ENCODE results near the gene RCOR3.
"Not testable (repeated sequence)": the region's sequence is repeated elsewhere in the genome, so short reads cannot be mapped to it uniquely, and the experiment has no call there.

Gene RCOR3

GRCh38 chr1:211258756-211259637 is at the start of gene RCOR3:
TSS of gene RCOR3 (plus strand) at chr1:211259366. CDS start at chr1:211259561, 195 bp downstream.
- peak; percentile 66 to 91 for DNase-seq

GRCh38 chr1:211210052-211210451 is 49.1 kb upstream of the RCOR3 start:
- DNase-seq: no peak

GRCh38 chr1:211210965-211211364 is 48.2 kb upstream of the RCOR3 start:
- DNase-seq: no peak

DNA sequence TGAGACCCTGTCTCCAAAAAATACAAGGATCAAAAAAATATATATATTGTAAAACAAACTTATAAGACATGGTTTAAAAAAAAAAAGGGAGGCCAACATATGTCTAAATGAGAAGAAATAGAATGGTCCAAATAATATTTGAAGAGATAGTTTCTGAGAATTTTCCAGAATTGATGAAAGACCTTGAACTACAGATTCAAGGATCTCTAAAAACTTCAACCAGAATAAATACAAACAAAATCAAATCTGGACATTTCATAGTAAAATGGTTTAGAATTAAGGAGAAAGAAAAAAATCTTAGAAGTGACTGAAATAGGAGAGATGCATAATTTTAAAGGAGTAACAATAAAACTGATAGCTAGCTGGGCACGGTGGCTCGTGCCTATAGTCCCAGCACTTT is 45.5 kb upstream of the RCOR3 start:
- DNase-seq: no peak

- DNase-seq: no peak
Measured at GRCh38 chr1:211215577-211215976, 43.6 kb upstream of the RCOR3 start.

DNA sequence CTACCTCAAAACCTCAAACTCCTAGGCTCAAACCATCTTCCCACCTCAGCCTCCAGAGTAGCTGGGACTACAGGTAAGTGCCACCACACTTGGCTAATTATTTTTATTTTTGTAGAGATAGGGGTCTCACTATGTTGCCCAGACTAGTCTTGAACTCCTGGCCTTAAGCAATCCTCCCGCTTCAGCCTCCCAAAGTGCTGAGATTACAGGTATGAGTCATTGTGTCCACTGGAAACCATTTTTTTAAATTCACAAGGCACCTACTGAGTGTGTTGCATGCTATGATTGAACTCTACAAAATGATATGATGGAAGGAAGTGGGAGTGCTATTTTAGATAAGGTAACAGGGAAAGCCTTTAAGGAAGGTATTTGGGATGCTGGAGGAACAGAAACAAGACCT is 41.8 kb upstream of the RCOR3 start:
- DNase-seq: no peak

GRCh38 chr1:211222469-211223234 is 36.5 kb upstream of the RCOR3 start:
- DNase-seq: not testable (repeated sequence)

- DNase-seq: not testable (repeated sequence)
Measured at GRCh38 chr1:211228573-211229364, 30.4 kb upstream of the RCOR3 start.

DNA sequence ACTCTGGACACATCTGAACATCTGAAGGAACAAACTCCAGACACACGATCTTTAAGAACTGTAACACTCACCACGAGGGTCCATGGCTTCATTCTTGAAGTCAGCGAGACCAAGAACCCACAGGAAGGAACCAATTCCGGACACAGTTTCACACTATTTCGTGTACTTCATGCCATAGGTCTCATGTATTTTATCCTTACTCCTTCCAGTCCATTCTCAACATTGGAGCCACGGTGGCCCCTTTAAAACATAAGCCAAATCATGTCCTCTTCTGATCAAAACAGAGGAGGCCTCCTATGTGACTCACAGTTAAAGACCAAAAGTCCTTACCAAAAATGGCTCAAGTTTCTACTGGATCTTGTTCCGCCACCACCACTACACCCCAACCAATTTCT is 29.8 kb upstream of the RCOR3 start:
- no peak for DNase-seq

DNA sequence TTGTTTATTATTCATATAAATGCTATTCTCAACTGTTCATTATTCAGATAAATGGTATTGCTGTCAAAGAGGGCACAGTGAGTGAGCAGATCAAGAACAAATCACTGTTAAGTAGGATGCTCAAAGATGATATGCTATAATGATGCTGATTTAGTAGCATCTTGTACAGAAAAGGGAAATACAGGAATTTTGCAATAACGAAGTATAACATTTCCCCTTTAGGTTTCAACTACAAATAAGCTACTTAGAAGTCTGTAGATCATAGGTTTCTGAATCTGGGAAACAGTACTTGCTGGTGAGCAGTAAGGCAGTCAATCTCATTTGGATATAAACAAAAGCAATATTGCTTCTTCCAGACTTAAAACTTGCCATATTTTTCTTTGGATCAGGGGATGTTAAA is 27.3 kb upstream of the RCOR3 start:
- DNase-seq: no peak

DNA sequence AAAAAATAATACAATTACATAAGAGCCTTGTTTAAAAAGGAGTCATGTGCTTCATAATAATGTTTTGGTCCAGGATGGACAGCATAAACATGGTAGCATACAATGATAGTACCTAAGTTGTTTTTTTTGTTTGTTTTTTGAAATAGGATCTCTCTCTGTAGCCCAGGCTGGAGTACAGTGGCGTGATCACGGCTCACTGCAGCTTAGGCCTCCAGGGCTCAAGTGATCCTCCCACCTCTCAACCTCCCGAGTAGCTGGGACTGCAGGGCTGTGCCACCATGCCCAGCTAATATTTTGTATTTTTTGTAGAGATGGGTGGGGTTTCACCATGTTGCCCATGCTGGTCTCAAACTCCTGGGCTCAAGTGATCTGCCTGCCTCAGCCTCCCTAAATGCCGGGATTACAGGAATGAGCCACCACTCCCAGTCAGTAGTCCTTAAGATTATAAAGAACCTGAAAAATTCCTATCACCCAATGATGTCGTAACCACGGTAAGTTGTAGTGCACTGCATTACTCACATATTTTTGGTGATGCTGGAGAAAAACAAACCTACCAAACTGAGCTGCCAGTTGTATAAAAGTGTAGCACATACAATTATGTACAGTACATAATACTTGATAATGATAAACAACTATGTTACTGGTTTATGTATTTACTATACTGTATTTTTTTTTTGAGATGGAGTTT is 22.4 kb upstream of the RCOR3 start:
- no peak for DNase-seq

DNA sequence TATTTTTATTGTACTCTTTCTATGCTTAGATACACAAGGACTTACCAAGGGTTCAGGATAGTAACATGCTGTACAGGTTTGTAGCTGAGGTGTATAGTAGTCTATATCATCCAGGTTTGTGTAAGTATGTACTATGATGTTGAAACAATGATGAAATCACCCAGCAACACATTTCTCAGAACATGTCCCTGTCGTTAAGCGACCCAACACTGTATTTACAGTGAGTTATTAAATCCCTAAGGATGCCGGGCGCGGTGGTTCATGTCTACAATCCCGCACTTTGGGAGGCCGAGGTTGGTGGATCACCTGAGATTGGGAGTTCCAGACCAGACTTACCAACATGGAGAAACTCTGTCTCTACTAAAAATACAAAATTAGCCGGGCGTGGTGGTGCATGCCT is 21.6 kb upstream of the RCOR3 start:
- no peak for DNase-seq

- not testable (repeated sequence) for DNase-seq
Measured at GRCh38 chr1:211240567-211240966, 18.6 kb upstream of the RCOR3 start.

DNA sequence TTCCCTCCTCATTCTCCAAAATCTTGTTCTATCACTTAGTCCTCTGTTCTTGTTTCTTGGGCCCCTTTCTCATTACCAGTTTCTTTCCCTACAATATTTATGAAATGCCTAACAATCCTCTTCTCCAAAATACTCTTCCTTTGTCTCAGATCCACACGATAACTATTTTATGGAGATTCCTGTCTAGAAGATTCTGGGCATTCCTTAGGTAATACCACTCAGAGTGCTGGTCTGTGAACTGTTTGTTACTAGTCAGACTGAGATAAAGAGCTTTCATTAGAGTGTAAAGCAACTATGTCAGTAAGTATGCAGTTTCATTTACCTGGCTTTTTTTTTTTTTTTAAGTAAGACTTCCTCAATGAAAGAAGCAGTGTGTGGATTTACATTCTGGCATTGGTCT is 18.1 kb upstream of the RCOR3 start:
- DNase-seq: no peak

GRCh38 chr1:211243639-211244038 is 15.5 kb upstream of the RCOR3 start:
- DNase-seq: not testable (repeated sequence)

DNA sequence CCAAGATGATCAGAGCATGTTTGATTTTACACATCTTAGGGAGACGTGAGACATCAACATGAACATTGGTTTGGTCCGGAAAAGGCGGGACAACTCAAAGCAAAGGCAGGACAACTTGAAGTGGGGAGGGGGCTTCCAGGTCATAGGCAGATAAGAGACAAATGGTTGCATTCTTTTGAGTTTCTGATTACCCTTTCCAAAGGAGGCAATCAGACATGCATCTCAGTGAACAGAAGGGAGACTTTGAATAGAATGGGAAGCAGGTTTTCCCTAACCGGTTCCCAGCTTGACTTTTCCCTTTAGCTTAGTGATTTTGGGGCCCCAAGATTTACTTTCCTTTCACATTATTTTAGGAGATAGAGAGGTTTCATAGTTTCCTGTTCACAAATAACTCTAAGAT is 12.6 kb upstream of the RCOR3 start:
- DNase-seq: not testable (repeated sequence)

- DNase-seq: no peak
Measured at GRCh38 chr1:211247921-211248320, 11.2 kb upstream of the RCOR3 start.

GRCh38 chr1:211249611-211250010 is 9.6 kb upstream of the RCOR3 start:
- not testable (repeated sequence) for DNase-seq

DNA sequence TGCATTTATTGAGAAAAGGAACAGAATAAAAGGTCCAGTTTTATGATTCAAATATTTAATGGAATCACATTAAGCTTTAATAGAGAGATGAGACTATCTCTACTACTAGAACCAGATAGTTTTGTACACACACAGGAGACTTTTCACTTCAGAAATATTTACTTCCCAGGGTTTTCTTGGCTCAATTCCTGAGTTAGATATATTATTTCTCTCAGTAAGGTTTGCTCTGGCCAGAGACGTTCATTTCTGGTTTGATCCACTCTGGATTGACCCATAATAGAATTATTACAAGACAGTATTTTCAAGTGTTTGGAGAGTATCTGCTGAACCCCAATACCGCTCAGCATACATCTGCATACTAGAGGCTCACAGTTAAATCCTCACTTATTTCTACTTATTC is 1.3 kb upstream of the RCOR3 start:
- no peak for DNase-seq

DNA sequence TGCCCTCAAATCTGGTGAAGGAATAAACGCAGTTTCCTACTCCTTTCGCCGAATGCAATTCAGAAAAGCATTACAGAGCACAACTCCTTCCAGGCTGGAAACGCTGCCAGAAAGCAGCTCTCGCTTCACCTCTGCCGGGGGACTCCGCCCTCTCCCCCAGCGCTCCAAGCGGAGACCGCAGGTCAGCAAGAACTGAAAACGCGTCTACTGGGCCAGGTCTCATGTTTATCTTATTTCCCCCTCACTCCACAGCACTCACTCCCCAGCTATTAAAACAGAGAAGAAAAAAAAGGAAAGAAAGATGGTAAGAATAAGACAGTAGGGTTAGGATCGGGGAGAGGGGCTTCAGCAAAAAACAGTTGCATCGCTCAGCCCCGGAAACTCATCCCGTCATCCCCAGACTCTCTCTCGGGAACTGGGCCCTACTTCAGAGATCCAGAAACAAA is 833 bp upstream of the RCOR3 start:
- DNase-seq: peak; percentile 12 to 70

DNA sequence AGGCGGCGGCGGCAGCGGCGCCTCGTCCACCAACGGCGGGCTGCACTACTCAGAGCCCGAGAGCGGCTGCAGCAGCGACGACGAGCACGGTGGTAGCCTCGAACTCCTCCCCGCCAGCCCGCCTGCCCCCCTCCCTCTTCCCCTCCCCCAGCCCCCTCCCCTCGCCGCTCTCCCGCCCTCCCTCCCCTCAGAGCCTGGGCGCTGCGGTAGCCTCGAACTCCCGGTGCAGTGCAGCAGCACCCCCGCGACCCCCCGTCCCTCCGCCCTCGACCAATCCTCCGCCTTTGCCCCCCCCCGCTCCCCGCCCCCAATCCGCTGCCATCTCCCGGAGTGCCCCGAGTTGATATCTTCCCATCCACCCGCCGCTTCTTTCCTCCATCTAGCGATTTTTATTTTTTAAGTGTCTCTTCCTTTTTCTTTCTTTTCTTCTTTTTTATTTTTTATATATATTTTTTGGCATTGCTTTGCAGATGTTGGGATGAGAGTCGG is 516 bp downstream of the RCOR3 start:
- DNase-seq: peak in 1 of 2 experiments; percentile 77

Data from NCI-H526 (cell line).